GM21447 (cell line): ENCODE measurements around the gene GSC.
"Not testable (repeated sequence)": the region's sequence is repeated elsewhere in the genome, so short reads cannot be mapped to it uniquely, and the experiment has no call there.

Experiments
- ATAC-seq: cut with Tn5 transposase; IDR thresholded peaks from one replicate; pipeline ENCODE4 v1.9.1; 2021; ENCODE audit not compliant: unreplicated experiment

GSC gene

GRCh38 chr14:94769391-94770250 is at the start of gene GSC:
Gene GSC, minus strand, starts transcription at chr14:94770113. Its CDS starts 98 bp downstream, at chr14:94770015.
- ATAC-seq, result no peak

- ATAC-seq, result no peak
These were observed 49.6 kb upstream of the GSC start for GRCh38 chr14:94819531-94819930.

GRCh38 chr14:94816113-94816512 is 46.2 kb upstream of the GSC start:
- no peak for ATAC-seq

GRCh38 chr14:94805680-94806288 is 35.9 kb upstream of the GSC start:
- ATAC-seq, result no peak

GRCh38 chr14:94801225-94801624 is 31.3 kb upstream of the GSC start:
- no peak for ATAC-seq

GRCh38 chr14:94800764-94801163 is 30.9 kb upstream of the GSC start:
- not testable (repeated sequence) for ATAC-seq

- ATAC-seq, result no peak
These were observed 28.0 kb upstream of the GSC start for GRCh38 chr14:94797887-94798286.

GRCh38 chr14:94796278-94796677 is 26.4 kb upstream of the GSC start:
- ATAC-seq, result no peak

GRCh38 chr14:94795372-94795771 is 25.5 kb upstream of the GSC start:
- no peak for ATAC-seq

- no peak for ATAC-seq
These were observed 24.0 kb upstream of the GSC start for GRCh38 chr14:94793901-94794300.

- no peak for ATAC-seq
These were observed 17.7 kb upstream of the GSC start for GRCh38 chr14:94787655-94788054.

GRCh38 chr14:94787092-94787491 is 17.2 kb upstream of the GSC start:
- ATAC-seq, result no peak

- ATAC-seq, result no peak
These were observed 10.9 kb upstream of the GSC start for GRCh38 chr14:94780536-94781399.

GRCh38 chr14:94779713-94780112 is 9.8 kb upstream of the GSC start:
- no peak for ATAC-seq

GRCh38 chr14:94775871-94776210 is 5.9 kb upstream of the GSC start:
- ATAC-seq, result no peak

- ATAC-seq, result no peak
These were observed 5.4 kb upstream of the GSC start for GRCh38 chr14:94775091-94775870.

- ATAC-seq, result no peak
These were observed 4.6 kb upstream of the GSC start for GRCh38 chr14:94774344-94775090.

GRCh38 chr14:94773655-94774343 is 3.9 kb upstream of the GSC start:
- no peak for ATAC-seq

GRCh38 chr14:94773061-94773648 is 3.2 kb upstream of the GSC start:
- no peak for ATAC-seq
